ENCODE results near the gene GGCT. TPM values are rescaled to one million over a fixed set of nuclear protein-coding genes. Genes with fewer than 3 reads are reported as not detected.

Gene GGCT
- total RNA-seq, 2 experiments from 2014 or later: 83.0 to 83.8 TPM

GRCh38 chr7:30465811-30466180 lies 38.8 kb downstream of the GGCT start:
- H3K27ac Mint-ChIP-seq: no peak overlapping the region
- H3K4me1 Mint-ChIP-seq (ENCODE audit: low read depth): peaks cover 24% of the 10 kb centered on the region
- H3K4me3 Mint-ChIP-seq: no peak overlapping the region
- intact Hi-C loops (cut with micrococcal nuclease): no loop called here
- no peaks in the 10 kb centered on the region for H3K9me3 Mint-ChIP-seq
- no peaks in the 10 kb centered on the region for H3K27me3 Mint-ChIP-seq (ENCODE audit: low read depth)
- CTCF ChIA-PET: interaction anchor here (0.8 to 2.1 kb wide), 2 partner anchors 99 to 190 kb away, joined by 3 to 5 read pairs; no protein-coding TSS in a partner anchor
- peaks cover 1% of the 10 kb centered on the region for H3K36me3 Mint-ChIP-seq (ENCODE audit: low read depth)
- no peak for DNase-seq

DNA sequence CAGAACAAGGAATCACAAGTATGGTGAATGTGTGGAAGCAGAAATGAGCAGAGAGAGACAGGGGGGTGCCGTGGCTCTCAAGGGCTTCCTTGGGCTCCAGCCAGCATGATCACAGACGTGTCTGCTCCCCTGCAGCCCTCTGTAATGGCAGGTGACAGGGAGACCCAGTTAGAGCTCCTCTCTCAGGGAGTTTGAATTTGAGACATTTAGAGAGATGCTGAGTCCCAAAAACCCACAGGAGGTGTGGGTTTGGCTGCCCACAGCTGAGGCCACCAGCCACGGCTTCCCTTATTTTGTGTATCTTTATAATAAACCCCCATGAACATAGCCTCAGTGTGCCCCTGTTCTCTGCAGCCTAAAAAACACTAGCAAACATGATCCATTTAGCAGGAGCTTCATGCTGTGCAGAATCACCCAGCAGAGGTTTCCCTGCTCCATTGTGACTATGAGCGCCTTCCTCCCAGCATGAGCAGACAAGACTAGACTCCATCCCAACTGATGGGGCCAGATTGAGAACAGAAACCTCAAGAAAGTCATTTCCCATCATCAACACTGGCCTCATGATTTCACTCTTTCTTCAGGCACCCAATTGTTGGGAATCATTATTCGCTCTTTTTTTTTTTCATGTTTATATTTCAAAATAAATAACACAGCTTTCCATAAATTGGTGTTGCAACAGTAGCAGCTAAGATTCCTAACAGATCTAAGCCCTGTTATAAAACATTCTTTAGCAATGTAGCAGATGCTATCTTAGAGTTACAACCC lies 39.4 kb downstream of the GGCT start:
- CTCF ChIA-PET: interaction anchor here (0.8 to 2.1 kb wide), 2 partner anchors 100 to 189 kb away, joined by 3 to 5 read pairs; no protein-coding TSS in a partner anchor
- no peak overlapping the region for H3K27ac Mint-ChIP-seq
- H3K4me1 Mint-ChIP-seq (ENCODE audit: low read depth): peaks cover 21% of the 10 kb centered on the region
- no peak for DNase-seq
- H3K27me3 Mint-ChIP-seq (ENCODE audit: low read depth): no peaks in the 10 kb centered on the region
- H3K4me3 Mint-ChIP-seq: no peak overlapping the region
- H3K9me3 Mint-ChIP-seq: no peaks in the 10 kb centered on the region
- H3K36me3 Mint-ChIP-seq (ENCODE audit: low read depth): peaks cover 1% of the 10 kb centered on the region
- intact Hi-C loops (cut with micrococcal nuclease): no loop called here

DNA sequence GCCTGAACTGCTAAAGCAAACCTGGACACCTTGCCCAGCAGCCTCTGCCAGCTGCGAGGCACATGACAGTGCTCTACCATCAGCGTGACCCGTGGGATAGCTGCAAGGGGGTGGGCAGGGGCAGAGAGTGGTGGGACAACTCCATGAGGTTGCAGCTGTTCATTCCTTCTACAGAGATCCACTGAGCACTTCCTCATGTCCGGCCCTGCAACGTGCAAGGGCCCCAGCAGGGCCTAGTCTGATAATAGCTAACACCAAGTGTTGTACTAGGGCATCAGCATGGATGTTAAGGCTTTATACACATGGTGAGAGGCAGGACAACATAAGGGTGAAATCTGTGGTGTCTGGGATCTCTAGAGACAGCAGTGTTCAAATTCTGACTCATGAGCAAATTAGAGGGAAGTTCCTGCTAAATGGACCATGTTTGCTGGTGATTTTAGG lies 40.4 kb downstream of the GGCT start:
- Mint-ChIP-seq H3K9me3 (no peaks in the 10 kb centered on the region), H3K36me3 (ENCODE audit: low read depth) (peaks cover 1% of the 10 kb centered on the region), H3K4me3 (no peak overlapping the region), H3K27ac (no peak overlapping the region), H3K27me3 (ENCODE audit: low read depth) (no peaks in the 10 kb centered on the region), H3K4me1 (ENCODE audit: low read depth) (peaks cover 19% of the 10 kb centered on the region)
- DNase-seq: no peak
- intact Hi-C loops (cut with micrococcal nuclease): no loop called here
- CTCF ChIA-PET: interaction anchor here (0.7 to 2.1 kb wide), 2 partner anchors 188 to 364 kb away, joined by 5 to 6 read pairs; no protein-coding TSS in a partner anchor

GRCh38 chr7:30463405-30464145 lies 41.1 kb downstream of the GGCT start:
- intact Hi-C loops (cut with micrococcal nuclease): no loop called here
- no peak overlapping the region for H3K27ac Mint-ChIP-seq
- H3K4me3 Mint-ChIP-seq: no peak overlapping the region
- DNase-seq: no peak
- peaks cover 1% of the 10 kb centered on the region for H3K36me3 Mint-ChIP-seq (ENCODE audit: low read depth)
- CTCF ChIA-PET: interaction anchor here (0.7 to 2.1 kb wide), 2 partner anchors 188 to 365 kb away, joined by 5 to 6 read pairs; no protein-coding TSS in a partner anchor
- H3K27me3 Mint-ChIP-seq (ENCODE audit: low read depth): no peaks in the 10 kb centered on the region
- peaks cover 12% of the 10 kb centered on the region for H3K4me1 Mint-ChIP-seq (ENCODE audit: low read depth)
- no peaks in the 10 kb centered on the region for H3K9me3 Mint-ChIP-seq

GRCh38 chr7:30462179-30462578 lies 42.5 kb downstream of the GGCT start:
- Mint-ChIP-seq H3K36me3 (ENCODE audit: low read depth) (peaks cover 1% of the 10 kb centered on the region), H3K9me3 (no peaks in the 10 kb centered on the region), H3K27me3 (ENCODE audit: low read depth) (no peaks in the 10 kb centered on the region), H3K4me1 (ENCODE audit: low read depth) (peaks cover 6% of the 10 kb centered on the region), H3K4me3 (no peak overlapping the region), H3K27ac (no peak overlapping the region)
- CTCF ChIA-PET: interaction anchor here (0.6 kb wide), 1 partner anchor 18 kb away, joined by 3 read pairs; no protein-coding TSS in a partner anchor
- intact Hi-C loops (cut with micrococcal nuclease): no loop called here
- DNase-seq: no peak

DNA sequence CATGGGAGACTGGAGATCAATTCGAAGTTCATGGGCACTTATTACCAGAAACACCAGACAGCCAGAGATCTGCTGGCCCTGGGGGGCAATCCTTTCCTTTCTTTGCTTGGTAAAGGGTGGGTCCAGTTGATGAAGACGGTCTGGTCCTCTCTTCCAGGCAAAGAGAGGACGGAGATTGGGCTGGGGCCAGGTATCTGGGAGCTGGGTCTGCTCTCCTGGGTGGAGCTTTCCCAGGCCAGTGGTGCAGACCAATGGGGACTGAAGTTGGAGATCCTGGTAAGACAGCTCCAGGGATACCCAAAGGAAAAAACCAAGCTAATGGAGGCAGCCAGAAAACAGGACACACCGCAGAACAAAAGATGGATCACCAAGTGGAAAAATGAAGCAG lies 44.4 kb downstream of the GGCT start:
- no peak overlapping the region for H3K27ac Mint-ChIP-seq
- no peak for DNase-seq
- H3K36me3 Mint-ChIP-seq (ENCODE audit: low read depth): peaks cover 4% of the 10 kb centered on the region
- intact Hi-C loops (cut with micrococcal nuclease): no loop called here
- H3K4me1 Mint-ChIP-seq (ENCODE audit: low read depth): peaks cover 4% of the 10 kb centered on the region
- CTCF ChIA-PET: no interaction called here
- no peaks in the 10 kb centered on the region for H3K9me3 Mint-ChIP-seq
- no peak overlapping the region for H3K4me3 Mint-ChIP-seq
- no peaks in the 10 kb centered on the region for H3K27me3 Mint-ChIP-seq (ENCODE audit: low read depth)

DNA sequence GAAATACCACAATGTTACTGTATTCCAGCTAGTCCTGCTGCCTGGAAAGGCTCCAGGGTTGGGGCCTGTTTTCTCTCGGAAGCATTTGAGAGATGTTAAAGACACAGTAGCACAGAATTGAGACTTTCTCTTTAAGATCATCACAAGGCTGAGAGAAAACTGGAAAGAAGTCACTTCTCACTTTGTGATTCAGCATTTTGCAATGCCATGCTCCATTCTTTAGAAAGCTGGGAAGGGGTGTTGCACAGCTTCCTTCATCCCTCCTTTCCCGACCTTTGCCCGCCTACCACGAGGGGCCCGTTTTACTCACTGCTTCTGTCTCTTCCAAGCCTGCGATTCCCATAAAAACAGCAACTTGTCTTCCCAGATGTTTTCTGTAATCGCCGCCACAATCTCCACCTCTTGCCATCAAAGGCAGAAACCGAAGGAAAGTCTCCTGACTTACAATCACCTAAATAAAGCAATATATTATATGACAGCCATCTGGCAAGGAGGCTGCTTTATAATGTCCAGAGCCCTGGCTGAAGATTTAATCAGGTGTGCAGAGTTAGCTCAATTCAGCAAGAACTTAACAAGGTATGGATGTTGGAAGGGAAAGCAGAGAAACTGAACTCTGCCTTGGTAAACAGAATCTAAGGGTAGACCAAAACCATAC lies 44.9 kb downstream of the GGCT start:
- intact Hi-C loops (cut with micrococcal nuclease): no loop called here

DNA sequence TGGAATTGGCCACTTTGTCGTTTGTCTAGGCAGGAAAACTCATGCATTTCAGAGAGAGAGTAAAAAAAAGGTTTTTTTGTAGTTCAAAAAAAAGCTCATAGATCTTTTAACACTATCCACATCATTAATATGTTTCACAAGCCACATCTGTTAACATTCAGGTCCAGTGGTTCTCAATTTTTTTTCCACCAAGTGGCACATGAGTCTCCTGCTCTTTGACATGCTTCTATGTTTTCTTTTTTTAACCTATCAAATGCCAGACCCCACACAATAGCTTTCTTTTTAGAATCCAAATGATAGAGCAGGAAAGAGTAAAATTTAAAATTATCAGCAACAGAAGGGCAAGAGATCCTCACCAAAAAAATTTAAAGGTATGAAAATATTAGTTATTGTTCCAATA lies 46.3 kb downstream of the GGCT start:
- intact Hi-C loops (cut with micrococcal nuclease): no loop called here
- no peak for DNase-seq
- Mint-ChIP-seq H3K4me1 (ENCODE audit: low read depth) (no peaks in the 10 kb centered on the region), H3K27me3 (ENCODE audit: low read depth) (no peaks in the 10 kb centered on the region), H3K27ac (no peak overlapping the region), H3K9me3 (no peaks in the 10 kb centered on the region), H3K4me3 (no peak overlapping the region), H3K36me3 (ENCODE audit: low read depth) (peaks cover 3% of the 10 kb centered on the region)
- CTCF ChIA-PET: no interaction called here

More for the DNA sequence above, 44.9 kb downstream of the GGCT start:
- Mint-ChIP-seq H3K36me3 (ENCODE audit: low read depth) (peaks cover 4% of the 10 kb centered on the region), H3K4me3 (no peak overlapping the region), H3K9me3 (no peaks in the 10 kb centered on the region), H3K4me1 (ENCODE audit: low read depth) (no peaks in the 10 kb centered on the region), H3K27ac (no peak overlapping the region), H3K27me3 (ENCODE audit: low read depth) (no peaks in the 10 kb centered on the region)
- CTCF ChIA-PET: no interaction called here
- DNase-seq: no peak

GRCh38 chr7:30453921-30454320 lies 50.7 kb downstream of the GGCT start:
- intact Hi-C loops (cut with micrococcal nuclease): no loop called here
- H3K4me3 Mint-ChIP-seq: no peak overlapping the region
- H3K9me3 Mint-ChIP-seq: no peaks in the 10 kb centered on the region
- peak overlapping the region; percentile 56 for H3K27ac Mint-ChIP-seq
- peaks cover 7% of the 10 kb centered on the region for H3K36me3 Mint-ChIP-seq (ENCODE audit: low read depth)
- H3K4me1 Mint-ChIP-seq (ENCODE audit: low read depth): no peaks in the 10 kb centered on the region
- H3K27me3 Mint-ChIP-seq (ENCODE audit: low read depth): no peaks in the 10 kb centered on the region
- CTCF ChIA-PET: interaction anchor here (1.2 kb wide), 1 partner anchor 110 kb away, joined by 4 read pairs; no protein-coding TSS in a partner anchor
- no peak for DNase-seq

- H3K27me3 Mint-ChIP-seq (ENCODE audit: low read depth): no peaks in the 10 kb centered on the region
- no peaks in the 10 kb centered on the region for H3K9me3 Mint-ChIP-seq
- intact Hi-C loops (cut with micrococcal nuclease): no loop called here
- H3K36me3 Mint-ChIP-seq (ENCODE audit: low read depth): peaks cover 10% of the 10 kb centered on the region
- CTCF ChIA-PET: interaction anchor here (1.2 kb wide), 1 partner anchor 111 kb away, joined by 4 read pairs; no protein-coding TSS in a partner anchor
- H3K4me3 Mint-ChIP-seq: no peak overlapping the region
- H3K4me1 Mint-ChIP-seq (ENCODE audit: low read depth): no peaks in the 10 kb centered on the region
- DNase-seq: no peak
- no peak overlapping the region for H3K27ac Mint-ChIP-seq
These were observed 51.6 kb downstream of the GGCT start for GRCh38 chr7:30453016-30453415.

- DNase-seq: no peak
- H3K36me3 Mint-ChIP-seq (ENCODE audit: low read depth): peaks cover 12% of the 10 kb centered on the region
- no peaks in the 10 kb centered on the region for H3K9me3 Mint-ChIP-seq
- no peak overlapping the region for H3K27ac Mint-ChIP-seq
- H3K4me1 Mint-ChIP-seq (ENCODE audit: low read depth): no peaks in the 10 kb centered on the region
- no peaks in the 10 kb centered on the region for H3K27me3 Mint-ChIP-seq (ENCODE audit: low read depth)
- intact Hi-C loops (cut with micrococcal nuclease): no loop called here
- CTCF ChIA-PET: interaction anchor here (0.6 kb wide), 1 partner anchor 340 kb away, joined by 3 read pairs; no protein-coding TSS in a partner anchor
- no peak overlapping the region for H3K4me3 Mint-ChIP-seq
These were observed 52.2 kb downstream of the GGCT start for GRCh38 chr7:30452280-30452930.

Measured in activated naive CD4-positive, alpha-beta T cell treated with anti-CD3 and anti-CD28 coated beads for 36 hours (primary cell).